ENCODE measurements around the gene RAB9B.

Gene RAB9B

GRCh38 chrX:103877571-103877970, 45.5 kb upstream of the RAB9B start:
- no peaks in the 10 kb centered on the region for H3K9me3 ChIP-seq (ENCODE audit: control insufficient read depth, insufficient read depth, low read length)
- no peak overlapping the region for H3K4me3 ChIP-seq (ENCODE audit: low read length)
- H3F3A ChIP-seq (ENCODE audit: control insufficient read depth, insufficient read depth), result no peaks in the 10 kb centered on the region
- TF ChIP-seq CTCF (IDR thresholded peaks at IDR 0.05; ENCODE audit: low read depth, low read length, poor library complexity, severe bottlenecking) (no peak), EZH2phosphoT487 (IDR thresholded peaks at IDR 0.05; ENCODE audit: borderline replicate concordance, low read length) (no peak)
- H3K9me2 ChIP-seq (replicated peaks; ENCODE audit: control insufficient read depth, low read length), result no peaks in the 10 kb centered on the region
- no peaks in the 10 kb centered on the region for H3K79me2 ChIP-seq (ENCODE audit: control insufficient read depth, low read length)
- no peaks in the 10 kb centered on the region for H3K27me3 ChIP-seq (ENCODE audit: control insufficient read depth, low read length)
- H3K27ac ChIP-seq (ENCODE audit: low read depth, low read length), result no peak overlapping the region
- no peaks in the 10 kb centered on the region for H3K36me3 ChIP-seq (ENCODE audit: control insufficient read depth, low read length)
- no peaks in the 10 kb centered on the region for H3K4me1 ChIP-seq (ENCODE audit: control insufficient read depth, low read length)
- H3K4me2 ChIP-seq (ENCODE audit: low read length), result no peak overlapping the region
- H4K20me1 ChIP-seq (ENCODE audit: control insufficient read depth, insufficient read depth, low read depth, low read length), result no peaks in the 10 kb centered on the region

- no peak overlapping the region for H3K27ac ChIP-seq (ENCODE audit: low read depth, low read length)
- H3K9me2 ChIP-seq (replicated peaks; ENCODE audit: control insufficient read depth, low read length), result no peaks in the 10 kb centered on the region
- H3K4me2 ChIP-seq (ENCODE audit: low read length), result no peak overlapping the region
- H3K36me3 ChIP-seq (ENCODE audit: control insufficient read depth, low read length), result no peaks in the 10 kb centered on the region
- TF ChIP-seq CTCF (IDR thresholded peaks at IDR 0.05; ENCODE audit: low read depth, low read length, poor library complexity, severe bottlenecking) (no peak), EZH2phosphoT487 (IDR thresholded peaks at IDR 0.05; ENCODE audit: borderline replicate concordance, low read length) (no peak)
- H3K79me2 ChIP-seq (ENCODE audit: control insufficient read depth, low read length), result no peaks in the 10 kb centered on the region
- no peaks in the 10 kb centered on the region for H3K27me3 ChIP-seq (ENCODE audit: control insufficient read depth, low read length)
- H3F3A ChIP-seq (ENCODE audit: control insufficient read depth, insufficient read depth), result no peaks in the 10 kb centered on the region
- no peak overlapping the region for H3K4me3 ChIP-seq (ENCODE audit: low read length)
- no peaks in the 10 kb centered on the region for H4K20me1 ChIP-seq (ENCODE audit: control insufficient read depth, insufficient read depth, low read depth, low read length)
- H3K4me1 ChIP-seq (ENCODE audit: control insufficient read depth, low read length), result no peaks in the 10 kb centered on the region
- H3K9me3 ChIP-seq (ENCODE audit: control insufficient read depth, insufficient read depth, low read length), result no peaks in the 10 kb centered on the region
Observed at GRCh38 chrX:103864886-103865534, 33.0 kb upstream of the RAB9B start.

- H3K9me2 ChIP-seq (replicated peaks; ENCODE audit: control insufficient read depth, low read length), result no peaks in the 10 kb centered on the region
- no peaks in the 10 kb centered on the region for H3K36me3 ChIP-seq (ENCODE audit: control insufficient read depth, low read length)
- no peaks in the 10 kb centered on the region for H3F3A ChIP-seq (ENCODE audit: control insufficient read depth, insufficient read depth)
- H3K27ac ChIP-seq (ENCODE audit: low read depth, low read length), result no peak overlapping the region
- no peaks in the 10 kb centered on the region for H3K9me3 ChIP-seq (ENCODE audit: control insufficient read depth, insufficient read depth, low read length)
- no peak for TF ChIP-seq EZH2phosphoT487 (IDR thresholded peaks at IDR 0.05; ENCODE audit: borderline replicate concordance, low read length)
- no peak for TF ChIP-seq CTCF (IDR thresholded peaks at IDR 0.05; ENCODE audit: low read depth, low read length, poor library complexity, severe bottlenecking)
- H3K4me2 ChIP-seq (ENCODE audit: low read length), result no peak overlapping the region
- no peak overlapping the region for H3K4me3 ChIP-seq (ENCODE audit: low read length)
- H3K4me1 ChIP-seq (ENCODE audit: control insufficient read depth, low read length), result no peaks in the 10 kb centered on the region
- H4K20me1 ChIP-seq (ENCODE audit: control insufficient read depth, insufficient read depth, low read depth, low read length), result no peaks in the 10 kb centered on the region
- H3K79me2 ChIP-seq (ENCODE audit: control insufficient read depth, low read length), result no peaks in the 10 kb centered on the region
- no peaks in the 10 kb centered on the region for H3K27me3 ChIP-seq (ENCODE audit: control insufficient read depth, low read length)
Observed at GRCh38 chrX:103864149-103864548, 32.1 kb upstream of the RAB9B start.

Measured in DOHH2 (cell line).